HEK293 (cell line): ENCODE measurements around the gene NOS1AP.

Experiments
- CTCF ChIP-seq: fragments of 450-650 bp; formaldehyde crosslinking; IDR thresholded peaks from 2 replicates; pipeline ENCODE4 v1.5.1; 2016; ENCODE audit warnings: missing biosample characterization, missing genetic modification characterization
- GFI1B ChIP-seq: fragments of 450-650 bp; formaldehyde crosslinking; IDR thresholded peaks from 2 replicates; pipeline ENCODE4 v1.5.1; 2016; ENCODE audit warnings: missing biosample characterization, missing genetic modification characterization
- KLF10 ChIP-seq: fragments of 450-650 bp; IDR thresholded peaks from 2 replicates; pipeline ENCODE4 v1.5.1; 2018; ENCODE audit warnings: missing biosample characterization, mild to moderate bottlenecking, missing genetic modification characterization
- MEIS1 ChIP-seq: sonication (generic); formaldehyde crosslinking; IDR thresholded peaks from 2 replicates; pipeline ENCODE4 v1.8.1; 2022; ENCODE audit warnings: missing genetic modification reagents, mild to moderate bottlenecking, borderline replicate concordance
- ZNF311 ChIP-seq: fragments of 450-650 bp; formaldehyde crosslinking; IDR thresholded peaks from 2 replicates; pipeline ENCODE4 v1.5.1; 2017; ENCODE audit warnings: missing biosample characterization, missing genetic modification characterization, borderline replicate concordance
- ZNF335 ChIP-seq: fragments of 450-650 bp; formaldehyde crosslinking; conservative IDR thresholded peaks from 2 replicates; pipeline ENCODE4 v1.5.1; 2016; ENCODE audit warnings: missing biosample characterization, missing genetic modification characterization
- ZNF449 ChIP-seq: fragments of 450-650 bp; formaldehyde crosslinking; IDR thresholded peaks from 2 replicates; pipeline ENCODE4 v1.5.1; 2017; ENCODE audit warnings: missing biosample characterization, mild to moderate bottlenecking, missing genetic modification characterization, moderate library complexity
- ZNF561 ChIP-seq: fragments of 450-650 bp; IDR thresholded peaks from 2 replicates; pipeline ENCODE4 v1.5.1; 2018; ENCODE audit warnings: missing biosample characterization, missing genetic modification characterization, borderline replicate concordance
- ZNF585B ChIP-seq: fragments of 450-650 bp; formaldehyde crosslinking; IDR thresholded peaks from 2 replicates; pipeline ENCODE4 v1.5.1; 2016; ENCODE audit warnings: missing biosample characterization, missing genetic modification characterization
- ZNF596 ChIP-seq: fragments of 450-650 bp; IDR thresholded peaks from 2 replicates; pipeline ENCODE4 v1.5.0; 2018; ENCODE audit warnings: missing biosample characterization, mild to moderate bottlenecking, missing genetic modification characterization, moderate library complexity
- ZNF626 ChIP-seq: fragments of 450-650 bp; sonication (Bioruptor Pico); formaldehyde crosslinking; IDR thresholded peaks from 2 replicates; pipeline ENCODE4 v1.5.1; 2018; ENCODE audit warnings: missing biosample characterization, missing genetic modification characterization, inconsistent platforms
- ZNF776 ChIP-seq: fragments of 450-650 bp; formaldehyde crosslinking; IDR thresholded peaks from 2 replicates; pipeline ENCODE4 v1.5.0; 2017; ENCODE audit warnings: missing biosample characterization, missing genetic modification characterization, borderline replicate concordance
- ZNF785 ChIP-seq: fragments of 450-650 bp; formaldehyde crosslinking; IDR thresholded peaks from 2 replicates; pipeline ENCODE4 v1.5.1; 2016; ENCODE audit warnings: missing biosample characterization, missing genetic modification characterization
- ZSCAN4 ChIP-seq: fragments of 450-650 bp; formaldehyde crosslinking; IDR thresholded peaks from 2 replicates; pipeline ENCODE4 v1.5.1; 2017; ENCODE audit warnings: missing biosample characterization, missing genetic modification characterization

- TF ChIP-seq ZNF785 (tag by site-specific recombination) (no peak), CTCF (tag by site-specific recombination) (no peak), ZSCAN4 (no peak), ZNF449 (tag by site-specific recombination) (no peak), ZNF561 (tag by site-specific recombination) (no peak), ZNF626 (tag by site-specific recombination) (no peak), ZNF596 (no peak), GFI1B (no peak), ZNF585B (tag by site-specific recombination) (no peak), KLF10 (no peak), ZNF335 (tag by site-specific recombination) (no peak), MEIS1 (CRISPR knock-in tag) (no peak), ZNF776 (tag by site-specific recombination) (no peak), ZNF311 (tag by site-specific recombination) (no peak)
Observed at GRCh38 chr1:162281426-162281825, 211.9 kb downstream of the NOS1AP start.
